ENCODE results near the gene LRRC28. TPM values are rescaled to one million over a fixed set of nuclear protein-coding genes. Genes with fewer than 3 reads are reported as not detected.
A peak's percentile ranks its signal among the peaks of the same experiment; 100 is the strongest.

LRRC28 gene
- total and polyA plus RNA-seq, 2 donors (not counting 1 experiment from before 2014, with no cell fraction given) = 13.3 to 31.8 TPM

GRCh38 chr15:99350408-99350807 is 99.1 kb downstream of the LRRC28 start:
- intact Hi-C loops (cut with micrococcal nuclease) = no loop called here
- H3K27ac ChIP-seq (ENCODE audit: low read length in 2 of 2) = no peak overlapping the region
- ChIA-PET CTCF (interaction anchor here (0.8 kb wide), 1 partner anchor 13 kb away, joined by 3 read pairs; no protein-coding TSS in a partner anchor), POLR2A (interaction anchor here (0.7 kb wide), 1 partner anchor 352 kb away, joined by 4 read pairs; no protein-coding TSS in a partner anchor)
- H3K9ac ChIP-seq (ENCODE audit: low read length) = no peak overlapping the region
- no peaks in the 10 kb centered on the region for H4K20me1 ChIP-seq (ENCODE audit: control insufficient read depth, insufficient read depth, low read length, poor library complexity, severe bottlenecking)
- Mint-ChIP-seq H3K4me1 (peaks cover 11% of the 10 kb centered on the region), H3K9me3 (ENCODE audit: insufficient read depth) (no peaks in the 10 kb centered on the region), H3K27me3 (no peaks in the 10 kb centered on the region), H3K27ac (no peak overlapping the region), H3K4me3 (no peak overlapping the region)
- H3K9me3 ChIP-seq (ENCODE audit: control extremely low read depth in 1 of 3, control insufficient read depth in 2 of 3, insufficient read depth in 1 of 3, low read length in 2 of 3) = peaks cover 0 to 4% (median 1%) of the 10 kb centered on the region in 3 donors
- no peaks in the 10 kb centered on the region for H3K27me3 ChIP-seq (replicated peaks in 1 of 4; ENCODE audit: control extremely low read depth in 1 of 4, control insufficient read depth in 3 of 4, insufficient read depth in 4 of 4, low read length in 3 of 4)
- DNase-seq (no peak), ATAC-seq (ENCODE audit: low read depth) (no peak)
- H3K4me3 ChIP-seq (ENCODE audit: control extremely low read depth in 1 of 5, extremely low read depth in 1 of 5, insufficient read depth in 1 of 5, low read depth in 2 of 5, low read length in 4 of 5) = no peak overlapping the region
- H3K4me2 ChIP-seq (replicated peaks; ENCODE audit: low read depth, low read length, poor library complexity, severe bottlenecking) = no peak overlapping the region
- no peak overlapping the region for H2AFZ ChIP-seq (ENCODE audit: insufficient read depth, low read depth, low read length, poor library complexity, severe bottlenecking)
- H3K36me3 ChIP-seq (replicated peaks in 1 of 2; ENCODE audit: control extremely low read depth in 1 of 2, control insufficient read depth in 1 of 2, extremely low read depth in 1 of 2, insufficient read depth in 2 of 2, low read length in 1 of 2) = peaks cover 0 to 3% of the 10 kb centered on the region in 2 experiments
- TF ChIP-seq, protein P1, sequence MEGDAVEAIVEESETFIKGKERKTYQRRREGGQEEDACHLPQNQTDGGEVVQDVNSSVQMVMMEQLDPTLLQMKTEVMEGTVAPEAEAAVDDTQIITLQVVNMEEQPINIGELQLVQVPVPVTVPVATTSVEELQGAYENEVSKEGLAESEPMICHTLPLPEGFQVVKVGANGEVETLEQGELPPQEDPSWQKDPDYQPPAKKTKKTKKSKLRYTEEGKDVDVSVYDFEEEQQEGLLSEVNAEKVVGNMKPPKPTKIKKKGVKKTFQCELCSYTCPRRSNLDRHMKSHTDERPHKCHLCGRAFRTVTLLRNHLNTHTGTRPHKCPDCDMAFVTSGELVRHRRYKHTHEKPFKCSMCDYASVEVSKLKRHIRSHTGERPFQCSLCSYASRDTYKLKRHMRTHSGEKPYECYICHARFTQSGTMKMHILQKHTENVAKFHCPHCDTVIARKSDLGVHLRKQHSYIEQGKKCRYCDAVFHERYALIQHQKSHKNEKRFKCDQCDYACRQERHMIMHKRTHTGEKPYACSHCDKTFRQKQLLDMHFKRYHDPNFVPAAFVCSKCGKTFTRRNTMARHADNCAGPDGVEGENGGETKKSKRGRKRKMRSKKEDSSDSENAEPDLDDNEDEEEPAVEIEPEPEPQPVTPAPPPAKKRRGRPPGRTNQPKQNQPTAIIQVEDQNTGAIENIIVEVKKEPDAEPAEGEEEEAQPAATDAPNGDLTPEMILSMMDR (IDR thresholded peaks at IDR 0.05) = no peak
- no peak for TF ChIP-seq EZH2 (IDR thresholded peaks at IDR 0.05; ENCODE audit: borderline replicate concordance, insufficient read depth, low read depth, low read length, poor library complexity, severe bottlenecking)
- H3K4me1 ChIP-seq (ENCODE audit: control insufficient read depth in 2 of 2, insufficient read depth in 2 of 2, low read length in 2 of 2) = peaks cover 6 to 10% of the 10 kb centered on the region in 2 donors
- no peaks in the 10 kb centered on the region for H3K79me2 ChIP-seq (ENCODE audit: control insufficient read depth, insufficient read depth, low read length)
- WGBS (ENCODE audit: insufficient coverage) = 100% methylated on average over 1 of the region's 3 CpGs

GRCh38 chr15:99359769-99360168 is 108.5 kb downstream of the LRRC28 start:
- Histone ChIP-seq H3K79me2 (ENCODE audit: control insufficient read depth, insufficient read depth, low read length) (no peaks in the 10 kb centered on the region), H3K4me1 (ENCODE audit: control insufficient read depth in 2 of 2, insufficient read depth in 2 of 2, low read length in 2 of 2) (peaks cover 9 to 13% of the 10 kb centered on the region in 2 donors), H3K4me2 (replicated peaks; ENCODE audit: low read depth, low read length, poor library complexity, severe bottlenecking) (peak overlapping the region; percentile 24), H3K36me3 (replicated peaks in 1 of 2; ENCODE audit: control extremely low read depth in 1 of 2, control insufficient read depth in 1 of 2, extremely low read depth in 1 of 2, insufficient read depth in 2 of 2, low read length in 1 of 2) (peaks cover 0 to 3% of the 10 kb centered on the region in 2 experiments), H3K27ac (ENCODE audit: low read length in 2 of 2) (peak overlapping the region in 1 of 2 donors; percentile 4), H3K4me3 (ENCODE audit: control extremely low read depth in 1 of 5, extremely low read depth in 1 of 5, insufficient read depth in 1 of 5, low read depth in 2 of 5, low read length in 4 of 5) (no peak overlapping the region), H3K9ac (ENCODE audit: low read length) (no peak overlapping the region), H4K20me1 (ENCODE audit: control insufficient read depth, insufficient read depth, low read length, poor library complexity, severe bottlenecking) (no peaks in the 10 kb centered on the region), H2AFZ (ENCODE audit: insufficient read depth, low read depth, low read length, poor library complexity, severe bottlenecking) (no peak overlapping the region), H3K9me3 (ENCODE audit: control extremely low read depth in 1 of 3, control insufficient read depth in 2 of 3, insufficient read depth in 1 of 3, low read length in 2 of 3) (no peaks in the 10 kb centered on the region), H3K27me3 (replicated peaks in 1 of 4; ENCODE audit: control extremely low read depth in 1 of 4, control insufficient read depth in 3 of 4, insufficient read depth in 4 of 4, low read length in 3 of 4) (no peaks in the 10 kb centered on the region)
- TF ChIP-seq, protein P1 (IDR thresholded peaks at IDR 0.05) = no peak
- TF ChIP-seq EZH2 (IDR thresholded peaks at IDR 0.05; ENCODE audit: borderline replicate concordance, insufficient read depth, low read depth, low read length, poor library complexity, severe bottlenecking) = no peak
- Mint-ChIP-seq H3K27ac (peak overlapping the region; percentile 47), H3K27me3 (no peaks in the 10 kb centered on the region), H3K9me3 (ENCODE audit: insufficient read depth) (no peaks in the 10 kb centered on the region), H3K4me1 (peaks cover 17% of the 10 kb centered on the region), H3K4me3 (peak overlapping the region; percentile 38)
- CTCF ChIA-PET = interaction anchor here (1.0 kb wide), 1 partner anchor 16 kb away, joined by 4 read pairs; no protein-coding TSS in a partner anchor
- DNase-seq (peak; percentile 31), ATAC-seq (ENCODE audit: low read depth) (no peak)
- 7% methylated on average over 1 of the region's 2 CpGs for WGBS (ENCODE audit: insufficient coverage)
- intact Hi-C loops (cut with micrococcal nuclease) = loop anchor here (10.0 kb wide), 2 partner anchors 75 to 185 kb away; no protein-coding TSS in a partner anchor
- POLR2A ChIA-PET = no interaction called here
